ENCODE results near the gene IL18R1.

The IL18R1 gene

DNA sequence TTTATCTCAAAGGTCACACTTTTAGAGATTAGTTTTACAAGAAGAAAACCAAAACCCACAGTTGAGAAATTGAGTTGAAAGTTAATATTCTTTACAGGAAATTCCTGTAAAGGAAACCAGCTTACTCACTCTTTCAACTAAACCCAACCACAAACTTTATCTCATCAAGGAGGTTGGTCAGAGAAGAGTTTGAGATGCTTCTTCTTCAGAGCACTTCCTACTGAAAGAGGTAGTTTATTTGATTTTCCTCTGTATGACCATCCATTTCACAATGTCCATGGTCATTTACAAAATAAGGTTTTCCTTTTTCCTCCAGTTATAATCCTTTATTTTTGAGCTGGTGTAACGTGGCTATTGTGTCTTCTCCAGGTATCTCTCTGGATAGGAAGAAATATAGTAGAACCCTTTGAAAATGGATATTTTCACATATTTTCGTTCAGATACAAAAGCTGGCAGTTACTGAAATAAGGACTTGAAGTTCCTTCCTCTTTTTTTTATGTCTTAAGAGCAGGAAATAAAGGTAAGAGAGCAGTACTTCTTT, 62.9 kb downstream of the IL18R1 start:
- H3K4me3 ChIP-seq (ENCODE audit: low read depth, low read length), result no peak overlapping the region
- TF ChIP-seq, protein P1, sequence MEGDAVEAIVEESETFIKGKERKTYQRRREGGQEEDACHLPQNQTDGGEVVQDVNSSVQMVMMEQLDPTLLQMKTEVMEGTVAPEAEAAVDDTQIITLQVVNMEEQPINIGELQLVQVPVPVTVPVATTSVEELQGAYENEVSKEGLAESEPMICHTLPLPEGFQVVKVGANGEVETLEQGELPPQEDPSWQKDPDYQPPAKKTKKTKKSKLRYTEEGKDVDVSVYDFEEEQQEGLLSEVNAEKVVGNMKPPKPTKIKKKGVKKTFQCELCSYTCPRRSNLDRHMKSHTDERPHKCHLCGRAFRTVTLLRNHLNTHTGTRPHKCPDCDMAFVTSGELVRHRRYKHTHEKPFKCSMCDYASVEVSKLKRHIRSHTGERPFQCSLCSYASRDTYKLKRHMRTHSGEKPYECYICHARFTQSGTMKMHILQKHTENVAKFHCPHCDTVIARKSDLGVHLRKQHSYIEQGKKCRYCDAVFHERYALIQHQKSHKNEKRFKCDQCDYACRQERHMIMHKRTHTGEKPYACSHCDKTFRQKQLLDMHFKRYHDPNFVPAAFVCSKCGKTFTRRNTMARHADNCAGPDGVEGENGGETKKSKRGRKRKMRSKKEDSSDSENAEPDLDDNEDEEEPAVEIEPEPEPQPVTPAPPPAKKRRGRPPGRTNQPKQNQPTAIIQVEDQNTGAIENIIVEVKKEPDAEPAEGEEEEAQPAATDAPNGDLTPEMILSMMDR (IDR thresholded peaks at IDR 0.05; ENCODE audit: insufficient read depth, low read length, missing control alignments), result no peak
- CTCF ChIA-PET, result no interaction called here
- POLR2A ChIA-PET, result no interaction called here
- DNase-seq (ENCODE audit: low read depth, low spot score), result no peak

GRCh38 chr2:102420290-102420689, 64.7 kb downstream of the IL18R1 start:
- CTCF ChIA-PET, result no interaction called here
- H3K4me3 ChIP-seq (ENCODE audit: low read depth, low read length), result no peak overlapping the region
- TF ChIP-seq, protein P1 (IDR thresholded peaks at IDR 0.05; ENCODE audit: insufficient read depth, low read length, missing control alignments), result no peak
- POLR2A ChIA-PET, result no interaction called here
- DNase-seq (ENCODE audit: low read depth, low spot score), result no peak

DNA sequence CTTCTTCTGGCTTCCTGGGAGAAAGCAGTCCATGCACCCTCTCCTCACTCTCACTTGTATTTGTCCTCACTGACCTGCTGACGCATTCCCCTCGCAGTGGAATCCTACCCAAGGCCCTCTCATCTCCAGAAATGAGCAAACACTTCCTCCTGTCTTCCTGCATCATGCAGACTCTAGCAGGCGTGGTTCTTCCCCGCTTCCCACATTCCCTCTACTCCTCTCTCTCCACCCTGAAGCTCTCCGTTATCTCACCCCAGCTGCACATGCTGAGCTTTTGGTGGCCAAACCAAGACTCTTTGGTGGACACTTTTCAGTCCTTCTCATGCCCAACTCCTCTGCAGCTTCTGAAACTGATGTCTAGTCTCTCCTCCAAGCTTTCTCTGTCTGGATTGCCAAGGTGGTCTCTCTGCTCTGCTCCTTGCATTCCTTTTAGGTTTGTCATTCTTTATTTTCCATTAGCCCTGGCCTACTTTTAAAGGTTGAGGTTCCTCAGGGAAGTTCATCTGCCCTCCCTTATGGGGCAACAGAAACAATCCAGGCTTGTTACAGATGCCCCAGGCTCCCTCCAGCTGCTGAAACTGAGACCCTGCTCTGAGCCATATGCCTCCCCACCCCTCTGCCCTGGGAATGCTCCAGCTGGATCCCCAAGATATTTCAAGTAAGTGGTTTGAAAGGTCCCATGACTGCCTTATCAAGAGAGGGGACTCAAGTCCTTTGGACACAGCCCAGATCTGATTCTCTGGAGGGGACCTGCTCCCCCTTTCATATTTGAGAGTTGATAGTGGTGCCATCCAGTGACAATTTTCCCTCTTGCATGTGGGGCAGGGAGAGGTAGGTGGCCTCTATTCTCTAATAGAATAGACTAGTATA, 66.5 kb downstream of the IL18R1 start:
- no peak overlapping the region for H3K4me3 ChIP-seq (ENCODE audit: low read depth, low read length)
- no peak for DNase-seq (ENCODE audit: low read depth, low spot score)
- CTCF ChIA-PET, result interaction anchor here (2.2 kb wide), 1 partner anchor 20 kb away, joined by 4 read pairs; no protein-coding TSS in a partner anchor
- POLR2A ChIA-PET, result no interaction called here
- TF ChIP-seq, protein P1 (IDR thresholded peaks at IDR 0.05; ENCODE audit: insufficient read depth, low read length, missing control alignments), result no peak

GRCh38 chr2:102422910-102423309, 67.3 kb downstream of the IL18R1 start, which contains the start of gene IL18RAP:
IL18RAP (plus strand) TSS chr2:102423160; CDS start chr2:102423278, 118 bp downstream.
- H3K4me3 ChIP-seq (ENCODE audit: low read depth, low read length), result no peak within 1 kb of the TSS
- CTCF ChIA-PET, result interaction anchor here (2.2 kb wide), 1 partner anchor 20 kb away, joined by 4 read pairs; no protein-coding TSS in a partner anchor
- DNase-seq (ENCODE audit: low read depth, low spot score), result no peak
- TF ChIP-seq, protein P1 (IDR thresholded peaks at IDR 0.05; ENCODE audit: insufficient read depth, low read length, missing control alignments), result no peak
- POLR2A ChIA-PET, result no interaction called here

DNA sequence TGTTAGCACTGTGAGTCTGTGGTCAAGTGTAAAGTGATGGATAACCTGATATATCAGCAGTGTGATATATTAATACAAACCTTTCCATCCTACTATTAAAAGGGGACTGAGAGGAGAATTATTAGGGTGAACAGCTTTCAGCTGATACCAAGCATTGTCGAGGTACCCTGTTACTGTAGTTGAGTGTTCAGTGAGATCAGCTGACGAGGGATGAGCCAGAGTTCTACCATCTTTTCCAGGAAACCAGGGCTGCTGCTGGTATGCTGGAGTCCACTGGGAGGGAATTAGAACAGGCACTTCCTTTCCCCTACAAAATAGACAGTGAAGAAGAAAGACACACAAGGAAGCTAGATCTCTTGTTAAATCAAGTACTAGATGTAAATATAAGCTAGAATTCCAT, 67.8 kb downstream of the IL18R1 start:
- DNase-seq (ENCODE audit: low read depth, low spot score), result no peak
- CTCF ChIA-PET, result interaction anchor here (2.2 kb wide), 1 partner anchor 19 kb away, joined by 4 read pairs; no protein-coding TSS in a partner anchor
- POLR2A ChIA-PET, result no interaction called here
- H3K4me3 ChIP-seq (ENCODE audit: low read depth, low read length), result no peak overlapping the region
- TF ChIP-seq, protein P1 (IDR thresholded peaks at IDR 0.05; ENCODE audit: insufficient read depth, low read length, missing control alignments), result no peak

DNA sequence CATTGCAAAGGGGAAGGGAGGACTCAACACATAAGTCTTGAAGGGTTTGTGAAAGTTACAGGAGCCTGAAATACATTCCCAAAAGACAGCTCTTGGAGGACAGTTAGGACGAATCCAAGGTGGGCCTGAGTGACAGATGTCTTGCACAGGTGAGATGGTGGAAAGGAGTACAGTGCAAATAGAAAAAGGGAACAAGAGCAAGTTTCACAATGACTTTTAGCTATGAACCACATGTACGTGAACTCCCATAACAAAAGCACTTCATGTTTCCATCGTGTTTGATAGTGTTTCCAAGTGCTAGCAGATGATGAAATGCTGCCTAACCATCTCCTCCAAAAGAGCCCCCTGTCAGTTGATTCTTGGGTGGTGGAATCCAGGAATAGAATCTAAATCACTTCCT, 69.2 kb downstream of the IL18R1 start:
- no peak overlapping the region for H3K4me3 ChIP-seq (ENCODE audit: low read depth, low read length)
- no peak for DNase-seq (ENCODE audit: low read depth, low spot score)
- ChIA-PET CTCF (no interaction called here), POLR2A (no interaction called here)
- TF ChIP-seq, protein P1 (IDR thresholded peaks at IDR 0.05; ENCODE audit: insufficient read depth, low read length, missing control alignments), result no peak

Data from AG04449 (cell line).